IMR-90 (cell line): ENCODE measurements around the gene FST. TPM values are rescaled to one million over a fixed set of nuclear protein-coding genes. Genes with fewer than 3 reads are reported as not detected.

Experiments used
- polyA plus RNA-seq, 3 experiments: library from polyadenylated mRNA; depleted of rRNA; stranded (reverse); fragments of >200 nt; gene quantifications; 2 replicates each; pipeline ENCODE4 v1.2.3, GENCODE V29; 2012; ENCODE audit warnings: low replicate concordance in 1 of 3
- total RNA-seq: library from RNA; depleted of rRNA; stranded (reverse); fragments of >200 nt; gene quantifications from 2 replicates; pipeline ENCODE4 v1.2.3, GENCODE V29; 2012
- TF ChIP-seq, protein P1 (sequence below): fragments of 150-350 bp; IDR thresholded peaks from 2 replicates; pipeline ENCODE4 v1.6.1; 2016; ENCODE audit warnings: low read depth, mild to moderate bottlenecking, low read length, moderate library complexity, borderline replicate concordance

Gene FST
- total and polyA plus RNA-seq, 2 of the 4 experiments (the other 2 are of a cell fraction), result 141 to 195 TPM

DNA sequence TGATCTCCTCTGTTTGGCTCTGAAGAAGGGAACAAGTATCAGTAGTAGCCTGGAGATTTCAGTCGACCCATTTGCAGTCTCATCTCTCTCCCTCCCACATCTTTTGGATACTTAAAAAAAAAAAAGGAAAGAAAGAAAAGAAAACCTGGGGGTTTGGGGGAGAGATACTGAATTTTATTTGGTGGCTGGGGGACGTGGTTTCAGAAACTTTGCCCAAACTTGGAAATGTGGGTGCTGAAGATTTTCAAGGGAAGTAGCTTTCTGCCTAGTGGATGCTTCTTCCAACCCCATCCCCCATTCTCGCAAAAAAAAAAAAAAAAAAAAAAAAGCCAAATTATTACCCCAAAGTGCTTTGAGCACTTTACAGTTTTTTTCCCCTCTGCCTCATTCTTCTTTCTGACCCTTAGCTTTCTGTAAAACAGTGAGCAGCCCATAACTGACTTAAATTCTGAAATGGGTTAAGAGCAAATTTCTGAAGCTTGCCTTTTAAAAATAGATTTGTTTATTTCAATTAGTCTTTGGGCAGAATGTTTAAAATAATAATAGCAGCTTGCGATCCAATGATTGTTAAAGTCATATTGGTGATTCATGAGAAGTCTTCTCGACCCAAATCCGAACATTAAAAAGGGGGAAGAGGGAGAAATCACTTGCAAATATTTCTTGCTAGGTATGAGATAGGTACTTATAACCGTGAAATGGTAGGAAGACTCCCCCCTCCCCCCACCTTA lies 894 bp downstream of the FST start (continued):
- TF ChIP-seq, protein P1, sequence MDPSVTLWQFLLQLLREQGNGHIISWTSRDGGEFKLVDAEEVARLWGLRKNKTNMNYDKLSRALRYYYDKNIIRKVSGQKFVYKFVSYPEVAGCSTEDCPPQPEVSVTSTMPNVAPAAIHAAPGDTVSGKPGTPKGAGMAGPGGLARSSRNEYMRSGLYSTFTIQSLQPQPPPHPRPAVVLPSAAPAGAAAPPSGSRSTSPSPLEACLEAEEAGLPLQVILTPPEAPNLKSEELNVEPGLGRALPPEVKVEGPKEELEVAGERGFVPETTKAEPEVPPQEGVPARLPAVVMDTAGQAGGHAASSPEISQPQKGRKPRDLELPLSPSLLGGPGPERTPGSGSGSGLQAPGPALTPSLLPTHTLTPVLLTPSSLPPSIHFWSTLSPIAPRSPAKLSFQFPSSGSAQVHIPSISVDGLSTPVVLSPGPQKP, result no peak
